GM12878 (cell line): ENCODE data around the gene FGF12.

ENCODE experiments used
- CBFB ChIP-seq: IDR thresholded peaks from 2 replicates; pipeline ENCODE4 v1.6.1; 2016; ENCODE audit warnings: antibody characterized with exemption, low read depth
- CEBPB ChIP-seq, 2 experiments: fragments of 150-350 bp in 1 of 2; IDR thresholded peaks; 2 replicates each; pipeline ENCODE4 v1.6.1; 2012 to 2014; ENCODE audit warnings: low read depth in 2 of 2, low read length in 2 of 2, borderline replicate concordance in 1 of 2, inconsistent platforms in 1 of 2
- CHD1 ChIP-seq: IDR thresholded peaks from 2 replicates; pipeline ENCODE4 v1.6.1; 2012; ENCODE audit warnings: low read depth, low read length, improper control_type of control experiment
- CHD2 ChIP-seq: IDR thresholded peaks from 2 replicates; pipeline ENCODE4 v1.6.1; 2011; ENCODE audit warnings: low read depth, low read length, improper control_type of control experiment, borderline replicate concordance
- CHD4 ChIP-seq: fragments of 200-600 bp; sonication (generic); IDR thresholded peaks from 2 replicates; pipeline ENCODE4 v1.6.1; 2016; ENCODE audit warnings: mild to moderate bottlenecking
- GABPA ChIP-seq: IDR thresholded peaks from 2 replicates; pipeline ENCODE4 v1.6.1; 2014; ENCODE audit warnings: antibody characterized with exemption, low read depth, mild to moderate bottlenecking, inconsistent platforms
- JUNB ChIP-seq: IDR thresholded peaks from 2 replicates; pipeline ENCODE4 v1.6.1; 2016; ENCODE audit warnings: antibody characterized with exemption, mild to moderate bottlenecking
- MTA2 ChIP-seq: fragments of 450-650 bp; IDR thresholded peaks from 2 replicates; pipeline ENCODE4 v1.6.1; 2016; ENCODE audit warnings: low read depth, mild to moderate bottlenecking, moderate library complexity
- POLR2A ChIP-seq: IDR thresholded peaks from 2 replicates; pipeline ENCODE4 v1.6.1; 2011; ENCODE audit warnings: low read depth, mild to moderate bottlenecking, low read length
- SPI1 ChIP-seq: IDR thresholded peaks from 2 replicates; pipeline ENCODE4 v1.6.1; 2011; ENCODE audit warnings: low read depth, mild to moderate bottlenecking, low read length, moderate library complexity, borderline replicate concordance; ENCODE audit not compliant: insufficient read depth
- TF ChIP-seq, protein P1 (sequence below): IDR thresholded peaks from 2 replicates; pipeline ENCODE4 v1.6.1; 2012; ENCODE audit warnings: low read depth, low read length, improper control_type of control experiment
- TF ChIP-seq, protein P2 (sequence below): IDR thresholded peaks from 2 replicates; pipeline ENCODE4 v1.6.1; 2011; ENCODE audit warnings: borderline replicate concordance, low read depth, mild to moderate bottlenecking, moderate library complexity, mixed read lengths, low read length; ENCODE audit not compliant: insufficient read depth; ENCODE audit errors: extremely low read length
- TF ChIP-seq, protein P3 (sequence below): IDR thresholded peaks from 2 replicates; pipeline ENCODE4 v1.6.1; 2012; ENCODE audit warnings: low read length, inconsistent platforms
- TF ChIP-seq, protein P4 (sequence below): fragments of 450-650 bp; IDR thresholded peaks from 2 replicates; pipeline ENCODE4 v1.6.1; 2016; ENCODE audit warnings: mild to moderate bottlenecking, moderate library complexity, borderline replicate concordance

DNA sequence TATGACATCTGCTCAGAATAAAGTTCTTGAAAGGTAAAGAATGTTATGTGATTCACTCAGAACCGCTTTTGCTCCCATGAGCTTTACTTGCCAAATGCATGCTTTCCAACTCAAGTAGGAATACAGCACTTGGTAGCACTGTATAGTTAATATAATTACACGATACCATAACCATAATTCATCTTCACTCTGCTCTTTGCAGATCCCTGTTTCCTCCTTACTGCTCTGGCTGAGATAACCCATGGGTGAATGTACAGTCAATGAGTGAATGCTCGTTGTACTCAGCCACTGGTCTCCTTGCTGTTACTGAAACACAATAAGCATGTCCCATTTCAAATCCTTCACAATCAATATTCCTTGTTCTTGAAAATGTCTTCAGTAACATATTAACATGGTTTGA is 550.0 kb downstream of the FGF12 start:
- TF ChIP-seq JUNB (no peak), CEBPB (IDR thresholded peaks at IDR 0.05; ENCODE audit: borderline replicate concordance in 1 of 2, low read depth in 2 of 2, low read length in 2 of 2) (no peak), SPI1 (no peak), CBFB (no peak), CHD4 (no peak), MTA2 (no peak), CHD2 (no peak), CHD1 (no peak), POLR2A (no peak), GABPA (no peak)
- TF ChIP-seq, protein P1, sequence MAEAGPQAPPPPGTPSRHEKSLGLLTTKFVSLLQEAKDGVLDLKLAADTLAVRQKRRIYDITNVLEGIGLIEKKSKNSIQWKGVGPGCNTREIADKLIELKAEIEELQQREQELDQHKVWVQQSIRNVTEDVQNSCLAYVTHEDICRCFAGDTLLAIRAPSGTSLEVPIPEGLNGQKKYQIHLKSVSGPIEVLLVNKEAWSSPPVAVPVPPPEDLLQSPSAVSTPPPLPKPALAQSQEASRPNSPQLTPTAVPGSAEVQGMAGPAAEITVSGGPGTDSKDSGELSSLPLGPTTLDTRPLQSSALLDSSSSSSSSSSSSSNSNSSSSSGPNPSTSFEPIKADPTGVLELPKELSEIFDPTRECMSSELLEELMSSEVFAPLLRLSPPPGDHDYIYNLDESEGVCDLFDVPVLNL, result no peak
- TF ChIP-seq, protein P2, sequence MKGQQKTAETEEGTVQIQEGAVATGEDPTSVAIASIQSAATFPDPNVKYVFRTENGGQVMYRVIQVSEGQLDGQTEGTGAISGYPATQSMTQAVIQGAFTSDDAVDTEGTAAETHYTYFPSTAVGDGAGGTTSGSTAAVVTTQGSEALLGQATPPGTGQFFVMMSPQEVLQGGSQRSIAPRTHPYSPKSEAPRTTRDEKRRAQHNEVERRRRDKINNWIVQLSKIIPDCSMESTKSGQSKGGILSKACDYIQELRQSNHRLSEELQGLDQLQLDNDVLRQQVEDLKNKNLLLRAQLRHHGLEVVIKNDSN, result no peak
- TF ChIP-seq, protein P3, sequence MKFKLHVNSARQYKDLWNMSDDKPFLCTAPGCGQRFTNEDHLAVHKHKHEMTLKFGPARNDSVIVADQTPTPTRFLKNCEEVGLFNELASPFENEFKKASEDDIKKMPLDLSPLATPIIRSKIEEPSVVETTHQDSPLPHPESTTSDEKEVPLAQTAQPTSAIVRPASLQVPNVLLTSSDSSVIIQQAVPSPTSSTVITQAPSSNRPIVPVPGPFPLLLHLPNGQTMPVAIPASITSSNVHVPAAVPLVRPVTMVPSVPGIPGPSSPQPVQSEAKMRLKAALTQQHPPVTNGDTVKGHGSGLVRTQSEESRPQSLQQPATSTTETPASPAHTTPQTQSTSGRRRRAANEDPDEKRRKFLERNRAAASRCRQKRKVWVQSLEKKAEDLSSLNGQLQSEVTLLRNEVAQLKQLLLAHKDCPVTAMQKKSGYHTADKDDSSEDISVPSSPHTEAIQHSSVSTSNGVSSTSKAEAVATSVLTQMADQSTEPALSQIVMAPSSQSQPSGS, result no peak
- TF ChIP-seq, protein P4, sequence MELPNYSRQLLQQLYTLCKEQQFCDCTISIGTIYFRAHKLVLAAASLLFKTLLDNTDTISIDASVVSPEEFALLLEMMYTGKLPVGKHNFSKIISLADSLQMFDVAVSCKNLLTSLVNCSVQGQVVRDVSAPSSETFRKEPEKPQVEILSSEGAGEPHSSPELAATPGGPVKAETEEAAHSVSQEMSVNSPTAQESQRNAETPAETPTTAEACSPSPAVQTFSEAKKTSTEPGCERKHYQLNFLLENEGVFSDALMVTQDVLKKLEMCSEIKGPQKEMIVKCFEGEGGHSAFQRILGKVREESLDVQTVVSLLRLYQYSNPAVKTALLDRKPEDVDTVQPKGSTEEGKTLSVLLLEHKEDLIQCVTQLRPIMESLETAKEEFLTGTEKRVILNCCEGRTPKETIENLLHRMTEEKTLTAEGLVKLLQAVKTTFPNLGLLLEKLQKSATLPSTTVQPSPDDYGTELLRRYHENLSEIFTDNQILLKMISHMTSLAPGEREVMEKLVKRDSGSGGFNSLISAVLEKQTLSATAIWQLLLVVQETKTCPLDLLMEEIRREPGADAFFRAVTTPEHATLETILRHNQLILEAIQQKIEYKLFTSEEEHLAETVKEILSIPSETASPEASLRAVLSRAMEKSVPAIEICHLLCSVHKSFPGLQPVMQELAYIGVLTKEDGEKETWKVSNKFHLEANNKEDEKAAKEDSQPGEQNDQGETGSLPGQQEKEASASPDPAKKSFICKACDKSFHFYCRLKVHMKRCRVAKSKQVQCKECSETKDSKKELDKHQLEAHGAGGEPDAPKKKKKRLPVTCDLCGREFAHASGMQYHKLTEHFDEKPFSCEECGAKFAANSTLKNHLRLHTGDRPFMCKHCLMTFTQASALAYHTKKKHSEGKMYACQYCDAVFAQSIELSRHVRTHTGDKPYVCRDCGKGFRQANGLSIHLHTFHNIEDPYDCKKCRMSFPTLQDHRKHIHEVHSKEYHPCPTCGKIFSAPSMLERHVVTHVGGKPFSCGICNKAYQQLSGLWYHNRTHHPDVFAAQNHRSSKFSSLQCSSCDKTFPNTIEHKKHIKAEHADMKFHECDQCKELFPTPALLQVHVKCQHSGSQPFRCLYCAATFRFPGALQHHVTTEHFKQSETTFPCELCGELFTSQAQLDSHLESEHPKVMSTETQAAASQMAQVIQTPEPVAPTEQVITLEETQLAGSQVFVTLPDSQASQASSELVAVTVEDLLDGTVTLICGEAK, result no peak
